Mesenchymal stem cell (in vitro differentiated cells and primary cell): ENCODE results near the gene ADORA2A. TPM values are rescaled to one million over a fixed set of nuclear protein-coding genes. Genes with fewer than 3 reads are reported as not detected.

ENCODE experiments used
- DNase-seq: peaks from one replicate; pipeline ENCODE4 v3.0.0-alpha.2; 2013
- H2AFZ ChIP-seq: one replicate; pipeline ENCODE4 v1.6.1; 2013; ENCODE audit warnings: low read depth, mild to moderate bottlenecking, control low read depth, inconsistent platforms, low read length, moderate library complexity
- H2AK5ac ChIP-seq: 2 replicates; pipeline ENCODE4 v1.6.1; 2013; ENCODE audit warnings: low read length, moderate library complexity, mild to moderate bottlenecking, inconsistent platforms; ENCODE audit not compliant: severe bottlenecking
- H2BK120ac ChIP-seq: one replicate; pipeline ENCODE4 v1.6.1; 2013; ENCODE audit warnings: low read depth, mild to moderate bottlenecking, inconsistent platforms, low read length, moderate library complexity
- H2BK12ac ChIP-seq, 2 experiments: one replicate each; pipeline ENCODE4 v1.6.1; 2013; ENCODE audit warnings: inconsistent platforms in 2 of 2, low read length in 2 of 2, mild to moderate bottlenecking in 2 of 2, moderate library complexity in 2 of 2, control low read depth in 1 of 2
- H2BK15ac ChIP-seq: one replicate; pipeline ENCODE4 v1.6.1; 2013; ENCODE audit warnings: mild to moderate bottlenecking, low read depth, inconsistent platforms; ENCODE audit not compliant: poor library complexity, severe bottlenecking
- H2BK5ac ChIP-seq: 2 replicates; pipeline ENCODE4 v1.6.1; 2013; ENCODE audit warnings: low read depth, mild to moderate bottlenecking, low read length, control low read depth, inconsistent platforms; ENCODE audit not compliant: poor library complexity, severe bottlenecking
- H3K14ac ChIP-seq, 2 experiments: one replicate each; pipeline ENCODE4 v1.6.1; 2013; ENCODE audit warnings: inconsistent platforms in 2 of 2, low read length in 2 of 2, control low read depth in 1 of 2, mild to moderate bottlenecking in 1 of 2, moderate library complexity in 1 of 2
- H3K18ac ChIP-seq, 2 experiments: one replicate each; pipeline ENCODE4 v1.6.1; 2013; ENCODE audit warnings: inconsistent platforms in 2 of 2, low read length in 2 of 2, control low read depth in 1 of 2, low read depth in 1 of 2, mild to moderate bottlenecking in 1 of 2
- H3K23ac ChIP-seq, 2 experiments: one replicate each; pipeline ENCODE4 v1.6.1; 2013; ENCODE audit warnings: inconsistent platforms in 2 of 2, low read length in 2 of 2, mild to moderate bottlenecking in 2 of 2, moderate library complexity in 2 of 2, control low read depth in 1 of 2
- H3K27ac ChIP-seq: 2 replicates; pipeline ENCODE4 v1.5.1; 2013; ENCODE audit warnings: mild to moderate bottlenecking, moderate library complexity, low read length, control low read depth, inconsistent platforms; ENCODE audit not compliant: poor library complexity, severe bottlenecking
- H3K27me3 ChIP-seq, 2 experiments: 2 replicates each; pipeline versions ENCODE4 v1.6.1 to v1.7.0; 2013; ENCODE audit warnings: low read length in 2 of 2, mild to moderate bottlenecking in 2 of 2, moderate library complexity in 2 of 2, control low read depth in 1 of 2, inconsistent platforms in 1 of 2; ENCODE audit not compliant: control insufficient read depth in 1 of 2, insufficient read depth in 1 of 2
- H3K36me3 ChIP-seq, 2 experiments: 2 replicates each; pipeline versions ENCODE4 v1.6.1 to v1.7.0; 2013; ENCODE audit warnings: low read length in 2 of 2, control low read depth in 1 of 2, inconsistent platforms in 1 of 2, low read depth in 1 of 2, mild to moderate bottlenecking in 1 of 2; ENCODE audit not compliant: insufficient read depth in 2 of 2, control insufficient read depth in 1 of 2
- H3K4ac ChIP-seq, 2 experiments: one replicate each; pipeline ENCODE4 v1.6.1; 2013; ENCODE audit warnings: inconsistent platforms in 2 of 2, low read length in 2 of 2, mild to moderate bottlenecking in 2 of 2, moderate library complexity in 2 of 2, control low read depth in 1 of 2, low read depth in 1 of 2
- H3K4me1 ChIP-seq: 2 replicates; pipeline ENCODE4 v1.6.1; 2013; ENCODE audit warnings: low read depth, low read length, control low read depth; ENCODE audit not compliant: control insufficient read depth, insufficient read depth
- H3K4me2 ChIP-seq: 2 replicates; pipeline ENCODE4 v1.6.1; 2013; ENCODE audit warnings: low read length, mild to moderate bottlenecking, inconsistent platforms; ENCODE audit not compliant: poor library complexity, severe bottlenecking
- H3K4me3 ChIP-seq, 2 experiments: 2 replicates each; pipeline versions ENCODE4 v1.5.1 to v1.7.0; 2013; ENCODE audit warnings: low read length in 2 of 2, mild to moderate bottlenecking in 2 of 2, control low read depth in 1 of 2, low read depth in 1 of 2; ENCODE audit not compliant: insufficient read depth in 1 of 2
- H3K79me1 ChIP-seq: replicated peaks from 2 replicates; pipeline ENCODE4 v1.6.1; 2013; ENCODE audit warnings: mild to moderate bottlenecking, control low read depth, low read length, inconsistent platforms; ENCODE audit not compliant: poor library complexity, severe bottlenecking
- H3K9ac ChIP-seq: 2 replicates; pipeline ENCODE4 v1.7.0; 2013; ENCODE audit warnings: mild to moderate bottlenecking, low read length, moderate library complexity
- H3K9me3 ChIP-seq: 2 replicates; pipeline ENCODE4 v1.7.0; 2013; ENCODE audit warnings: mild to moderate bottlenecking, low read length; ENCODE audit not compliant: control insufficient read depth
- H4K8ac ChIP-seq: one replicate; pipeline ENCODE4 v1.6.1; 2013; ENCODE audit warnings: inconsistent platforms, mild to moderate bottlenecking, low read length, moderate library complexity
- H4K91ac ChIP-seq: one replicate; pipeline ENCODE4 v1.6.1; 2013; ENCODE audit warnings: mild to moderate bottlenecking, low read length, inconsistent platforms
- WGBS: methylation state at CpG from one replicate; pipeline ENCODE4 v1.1.7; 2013; ENCODE audit warnings: mixed read lengths; 5-methylcytosine and 5-hydroxymethylcytosine counted together
- polyA plus RNA-seq, 2 experiments: library from polyadenylated mRNA; stranded (reverse); fragments of 200-250 nt; gene quantifications; one replicate each; pipeline ENCODE4 v1.2.3, GENCODE V29; 2013

The ADORA2A gene
- polyA plus RNA-seq (2013, experiment 1 of 2): 1.0 TPM
- 1.1 TPM for polyA plus RNA-seq (2013, experiment 2 of 2)

- Histone ChIP-seq H3K27me3 (peaks cover 5 to 22% of the 10 kb centered on the region in 2 experiments), H3K18ac (no peak within 1 kb of the TSS), H3K23ac (no peak within 1 kb of the TSS), H3K9me3 (no peaks in the 10 kb centered on the region), H2BK120ac (no peak within 1 kb of the TSS), H3K9ac (no peak within 1 kb of the TSS), H2BK5ac (no peak within 1 kb of the TSS), H3K4me2 (no peak within 1 kb of the TSS), H4K8ac (no peak within 1 kb of the TSS), H3K4ac (no peak within 1 kb of the TSS), H3K14ac (no peak within 1 kb of the TSS), H3K27ac (no peak within 1 kb of the TSS), H2AK5ac (no peak within 1 kb of the TSS), H2AFZ (no peak within 1 kb of the TSS), H3K4me3 (no peak within 1 kb of the TSS), H2BK15ac (no peak within 1 kb of the TSS), H3K79me1 (no peaks in the 10 kb centered on the region), H3K36me3 (no peaks in the 10 kb centered on the region), H3K4me1 (peaks cover 42% of the 10 kb centered on the region), H4K91ac (no peak within 1 kb of the TSS), H2BK12ac (no peak within 1 kb of the TSS)
- DNase-seq: no peak
- 93% methylated on average over 21 of the region's 22 CpGs for WGBS
These were observed at the start of gene ADORA2A for GRCh38 chr22:24427500-24428164. Gene ADORA2A (plus strand): TSS chr22:24427599. CDS start chr22:24433405, 5,806 bp downstream.

- Histone ChIP-seq H2BK5ac (no peak overlapping the region), H3K18ac (no peak overlapping the region), H4K91ac (no peak overlapping the region), H2AFZ (no peak overlapping the region), H3K23ac (no peak overlapping the region), H2AK5ac (no peak overlapping the region), H3K4me2 (no peak overlapping the region), H2BK120ac (no peak overlapping the region), H3K27me3 (no peaks in the 10 kb centered on the region), H4K8ac (no peak overlapping the region), H3K9me3 (peaks cover 9% of the 10 kb centered on the region), H3K4me3 (no peak overlapping the region), H2BK12ac (no peak overlapping the region), H3K4me1 (no peaks in the 10 kb centered on the region), H3K9ac (no peak overlapping the region), H2BK15ac (no peak overlapping the region), H3K27ac (no peak overlapping the region), H3K36me3 (peaks cover 5 to 64% of the 10 kb centered on the region in 2 experiments), H3K4ac (no peak overlapping the region), H3K14ac (no peak overlapping the region), H3K79me1 (peaks cover 3% of the 10 kb centered on the region)
- WGBS: 100% methylated on average over 1 of the region's 2 CpGs
- DNase-seq: no peak
These were observed 47.9 kb upstream of the ADORA2A start for GRCh38 chr22:24379536-24379935.

GRCh38 chr22:24380220-24380904 is 47.0 kb upstream of the ADORA2A start:
- Histone ChIP-seq H3K9me3 (peaks cover 2% of the 10 kb centered on the region), H3K9ac (no peak overlapping the region)

GRCh38 chr22:24380905-24381230 is 46.5 kb upstream of the ADORA2A start:
- Histone ChIP-seq H3K27ac (no peak overlapping the region), H3K27me3 (no peaks in the 10 kb centered on the region), H3K14ac (no peak overlapping the region), H3K18ac (no peak overlapping the region), H3K9ac (no peak overlapping the region), H3K4me1 (no peaks in the 10 kb centered on the region), H2BK120ac (no peak overlapping the region), H4K91ac (no peak overlapping the region), H3K9me3 (no peaks in the 10 kb centered on the region), H4K8ac (no peak overlapping the region), H2BK15ac (no peak overlapping the region), H3K36me3 (peaks cover 5 to 57% of the 10 kb centered on the region in 2 experiments), H2BK12ac (no peak overlapping the region), H2AFZ (no peak overlapping the region), H2AK5ac (no peak overlapping the region), H2BK5ac (no peak overlapping the region), H3K23ac (no peak overlapping the region), H3K79me1 (peaks cover 3% of the 10 kb centered on the region), H3K4me2 (no peak overlapping the region), H3K4ac (no peak overlapping the region), H3K4me3 (no peak overlapping the region)
- no CpG with 5 or more reads among the region's 1 CpG for WGBS
- DNase-seq: no peak

More at GRCh38 chr22:24380220-24380904, 47.0 kb upstream of the ADORA2A start:
- Histone ChIP-seq H3K79me1 (peaks cover 3% of the 10 kb centered on the region), H4K8ac (no peak overlapping the region), H2BK12ac (no peak overlapping the region), H3K27me3 (no peaks in the 10 kb centered on the region), H2AK5ac (no peak overlapping the region), H3K36me3 (peaks cover 5 to 61% of the 10 kb centered on the region in 2 experiments), H3K4me1 (no peaks in the 10 kb centered on the region), H2BK120ac (no peak overlapping the region), H3K27ac (no peak overlapping the region), H2BK5ac (no peak overlapping the region), H3K4me2 (no peak overlapping the region), H3K4ac (no peak overlapping the region), H4K91ac (no peak overlapping the region), H3K14ac (no peak overlapping the region), H3K23ac (no peak overlapping the region), H3K4me3 (no peak overlapping the region), H3K18ac (no peak overlapping the region), H2AFZ (no peak overlapping the region), H2BK15ac (no peak overlapping the region)
- WGBS: 82% methylated on average over 7 of the region's 7 CpGs
- DNase-seq: no peak
